ENCODE measurements around the gene CLOCK. TPM values are rescaled to one million over a fixed set of nuclear protein-coding genes. Genes with fewer than 3 reads are reported as not detected.

The CLOCK gene
- total and polyA plus RNA-seq, 2 of the 8 experiments (the other 6 are each of a cell fraction or from before 2014, with no cell fraction given), result 7.7 to 24.2 TPM

DNA sequence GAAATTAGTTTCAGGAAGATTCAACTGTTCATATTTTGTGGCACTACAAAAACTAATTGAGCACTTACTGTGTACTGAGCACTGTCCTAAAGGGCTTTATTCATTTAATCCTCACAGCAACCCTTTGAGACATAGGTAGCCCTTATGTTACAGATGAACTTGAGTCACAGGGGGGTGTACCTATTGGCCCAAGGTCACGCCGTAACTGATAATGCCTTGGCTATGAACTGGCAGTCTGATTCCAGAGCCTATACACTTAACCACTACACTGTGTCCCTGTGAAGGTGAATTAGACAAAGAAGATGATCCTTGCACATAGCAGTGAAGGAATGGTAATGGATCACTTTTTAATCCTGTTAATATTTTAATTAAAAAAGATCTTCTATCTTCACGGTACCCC is 138.9 kb downstream of the CLOCK start:
- Histone ChIP-seq H3K36me3 (ENCODE audit: control insufficient read depth in 2 of 4, insufficient read depth in 4 of 4, low read length in 3 of 4) (peaks cover 2 to 44% (median 14%) of the 10 kb centered on the region in 4 experiments; a peak in 6 of 8 replicates), H2AFZ (ENCODE audit: low read length) (no peak overlapping the region), H2BK5ac (ENCODE audit: low read depth, low read length) (no peak overlapping the region), H4K5ac (ENCODE audit: insufficient read length, low read depth, low read length) (no peak overlapping the region), H3K79me1 (ENCODE audit: low read depth, low read length) (peaks cover 6% of the 10 kb centered on the region), H2BK20ac (ENCODE audit: low read length) (no peak overlapping the region), H3K4me1 (replicated peaks in 1 of 4; ENCODE audit: control insufficient read depth in 3 of 4, insufficient read depth in 4 of 4, low read length in 3 of 4) (peaks cover 0 to 3% (median under 1%) of the 10 kb centered on the region in 4 experiments; a peak in 2 of 7 replicates), H3K9me3 (ENCODE audit: insufficient read depth in 2 of 2, low read depth in 1 of 2, low read length in 1 of 2) (no peaks in the 10 kb centered on the region), H3K27me3 (replicated peaks in 1 of 4; ENCODE audit: control insufficient read depth in 3 of 4, extremely low read depth in 1 of 4, insufficient read depth in 3 of 4, low read length in 3 of 4) (no peaks in the 10 kb centered on the region), H3K79me2 (ENCODE audit: control insufficient read depth in 1 of 2, insufficient read depth in 2 of 2, low read length in 2 of 2) (peaks cover 12 to 96% of the 10 kb centered on the region in 2 experiments), H2BK120ac (replicated peaks; ENCODE audit: low read depth, low read length) (no peak overlapping the region), H3K9ac (replicated peaks in 1 of 4; ENCODE audit: extremely low read depth in 1 of 4, low read depth in 3 of 4, low read length in 3 of 4) (no peak overlapping the region), H3K56ac (replicated peaks; ENCODE audit: insufficient read length, low read depth, low read length) (no peak overlapping the region), H3K4me3 (ENCODE audit: extremely low read depth in 1 of 4, insufficient read depth in 2 of 4, low read depth in 3 of 4, low read length in 4 of 4) (no peak overlapping the region), H3K23ac (ENCODE audit: insufficient read length) (no peak overlapping the region), H3K18ac (ENCODE audit: extremely low read depth, low read length) (no peak overlapping the region), H2BK12ac (ENCODE audit: low read depth, low read length) (no peak overlapping the region), H3K4ac (replicated peaks; ENCODE audit: insufficient read length, low read depth, low read length) (no peak overlapping the region), H2AK5ac (ENCODE audit: low read depth, low read length) (no peak overlapping the region), H3K27ac (ENCODE audit: low read depth, low read length) (no peak overlapping the region), H3K23me2 (ENCODE audit: low read depth, low read length) (no peaks in the 10 kb centered on the region), H4K8ac (ENCODE audit: extremely low read depth, insufficient read depth, low read length) (no peak overlapping the region), H4K91ac (replicated peaks; ENCODE audit: insufficient read length, low read length) (no peak overlapping the region), H2BK15ac (ENCODE audit: low read length) (no peak overlapping the region), H3K4me2 (ENCODE audit: insufficient read depth in 1 of 2, low read depth in 2 of 2, low read length in 2 of 2) (no peak overlapping the region), H4K20me1 (replicated peaks in 1 of 2; ENCODE audit: control insufficient read depth in 1 of 2, insufficient read depth in 2 of 2, low read length in 2 of 2) (peaks cover 16 to 19% of the 10 kb centered on the region in 2 experiments), H3K14ac (ENCODE audit: insufficient read length) (no peak overlapping the region)
- TF ChIP-seq GABPA (IDR thresholded peaks at IDR 0.05; ENCODE audit: borderline replicate concordance, insufficient read depth, low read length) (no peak), POLR2A (IDR thresholded peaks at IDR 0.05; ENCODE audit: control extremely low read depth in 1 of 2, low read depth in 2 of 2, low read length in 2 of 2) (no peak), NANOG (IDR thresholded peaks at IDR 0.05; ENCODE audit: insufficient read depth, low read depth, low read length, poor library complexity, severe bottlenecking) (no peak), BRCA1 (IDR thresholded peaks at IDR 0.05; ENCODE audit: low read depth, low read length) (no peak), SUZ12 (IDR thresholded peaks at IDR 0.05; ENCODE audit: low read length) (no peak), SP2 (IDR thresholded peaks at IDR 0.05; ENCODE audit: low read length) (no peak), USF2 (IDR thresholded peaks at IDR 0.05; ENCODE audit: low read length) (no peak), CTBP2 (IDR thresholded peaks at IDR 0.05; ENCODE audit: borderline replicate concordance, insufficient read depth, insufficient read length, low read length) (no peak), POLR2AphosphoS5 (IDR thresholded peaks at IDR 0.05; ENCODE audit: low read depth, low read length) (no peak)
- TF ChIP-seq, protein P1, sequence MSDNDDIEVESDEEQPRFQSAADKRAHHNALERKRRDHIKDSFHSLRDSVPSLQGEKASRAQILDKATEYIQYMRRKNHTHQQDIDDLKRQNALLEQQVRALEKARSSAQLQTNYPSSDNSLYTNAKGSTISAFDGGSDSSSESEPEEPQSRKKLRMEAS (IDR thresholded peaks at IDR 0.05), result no peak
- ChIA-PET POLR2A (ENCODE audit: partially characterized antibody) (interaction anchor here (1.1 to 1.8 kb wide), 3 partner anchors 9 to 19 kb away, joined by 3 to 5 read pairs (median 3); no protein-coding TSS in a partner anchor), CTCF (ENCODE audit: partially characterized antibody) (interaction anchor here (1.4 to 1.6 kb wide), 3 partner anchors 16 to 25 kb away, joined by 4 to 5 read pairs (median 4); no protein-coding TSS in a partner anchor)
- DNase-seq (ENCODE audit: low read depth in 1 of 2, low spot score in 2 of 2) (no peak), FAIRE-seq (no peak)
- 75% methylated on average over 3 of the region's 3 CpGs; no CpG with 5 or more reads in 1 of the 2 experiments for WGBS, 2 experiments (ENCODE audit: extremely low coverage in 1 of 2, insufficient coverage in 1 of 2, insufficient read length in 1 of 2, insufficient replicate concordance in 2 of 2, low coverage in 1 of 2, low lambda C conversion rate in 2 of 2, missing lambda C conversion rate in 1 of 2)

All from H1 (cell line).